HG03469 (cell line): ENCODE results near the gene RANBP6.
"Not testable (repeated sequence)": the region's sequence is repeated elsewhere in the genome, so short reads cannot be mapped to it uniquely, and the experiment has no call there.

Experiments
- ATAC-seq: cut with Tn5 transposase; IDR thresholded peaks from one replicate; pipeline ENCODE4 v1.9.1; 2021; ENCODE audit warnings: mild to moderate bottlenecking, moderate library complexity, moderate number of reproducible peaks; ENCODE audit not compliant: unreplicated experiment

Gene RANBP6

DNA sequence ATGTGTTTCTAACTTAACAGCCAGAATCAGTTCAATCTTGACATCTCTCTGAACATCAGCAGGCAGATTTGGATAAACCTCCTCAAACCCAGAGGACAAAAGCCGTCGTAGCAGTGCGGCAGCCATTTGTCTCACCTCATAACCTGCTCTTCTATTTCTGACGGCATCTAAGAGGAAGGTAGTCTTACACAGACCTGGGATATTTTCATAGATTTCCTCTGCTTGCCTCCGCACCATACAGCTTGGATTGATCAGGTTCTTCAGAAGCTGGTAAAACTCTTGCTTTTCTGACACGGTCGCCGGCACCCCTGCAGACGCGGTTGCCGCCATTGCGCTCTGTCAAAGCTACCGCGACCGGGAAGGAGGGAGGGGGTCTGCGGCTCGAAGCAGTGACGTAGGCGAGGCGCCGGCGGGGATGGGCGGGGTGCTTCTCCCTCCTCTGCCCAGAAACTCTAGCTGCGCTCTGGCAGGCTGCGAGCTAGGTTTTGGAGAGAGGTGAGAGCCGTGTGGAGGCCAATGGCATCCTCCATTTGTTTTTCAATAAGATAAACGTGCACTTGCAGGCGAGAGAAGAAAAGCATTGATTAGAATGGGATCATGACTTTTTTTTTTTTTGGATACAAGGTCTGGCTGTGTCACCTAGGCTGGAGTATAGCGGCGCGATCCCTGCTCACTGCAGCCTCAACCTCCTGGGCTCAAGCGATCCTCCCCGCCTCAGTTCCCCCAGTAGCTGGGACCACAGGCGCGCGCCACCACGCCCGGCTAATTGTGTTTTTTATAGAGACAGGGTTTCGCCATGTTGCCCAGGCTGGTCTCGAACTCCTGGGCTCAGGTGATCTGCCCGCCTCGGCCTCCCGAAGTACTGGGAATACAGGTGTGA lies at the start of gene RANBP6:
Gene RANBP6 (minus strand): TSS at position 347 of the 880 bp plus-strand sequence. CDS start 17 bp downstream, at position 330.
- peak; percentile 92 for ATAC-seq

DNA sequence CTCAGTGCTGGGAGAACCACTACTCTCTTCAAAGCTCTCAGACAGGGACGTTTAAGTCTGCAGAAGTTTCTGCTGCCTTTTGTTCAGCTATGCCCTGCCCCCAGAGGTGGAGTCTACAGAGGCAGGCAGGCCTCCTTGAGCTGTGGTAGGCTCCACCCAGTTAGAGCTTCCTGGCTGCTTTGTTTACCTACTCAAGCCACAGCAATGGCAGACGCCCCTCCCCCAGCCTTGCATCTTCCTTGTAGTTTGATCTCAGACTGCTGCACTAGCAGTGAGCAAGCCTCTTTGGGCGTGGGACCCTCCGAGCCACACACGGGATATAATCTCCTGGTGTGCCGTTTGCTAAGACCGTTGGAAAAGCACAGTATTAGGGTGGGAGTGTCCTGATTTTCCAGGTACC lies 47.7 kb upstream of the RANBP6 start:
- not testable (repeated sequence) for ATAC-seq

DNA sequence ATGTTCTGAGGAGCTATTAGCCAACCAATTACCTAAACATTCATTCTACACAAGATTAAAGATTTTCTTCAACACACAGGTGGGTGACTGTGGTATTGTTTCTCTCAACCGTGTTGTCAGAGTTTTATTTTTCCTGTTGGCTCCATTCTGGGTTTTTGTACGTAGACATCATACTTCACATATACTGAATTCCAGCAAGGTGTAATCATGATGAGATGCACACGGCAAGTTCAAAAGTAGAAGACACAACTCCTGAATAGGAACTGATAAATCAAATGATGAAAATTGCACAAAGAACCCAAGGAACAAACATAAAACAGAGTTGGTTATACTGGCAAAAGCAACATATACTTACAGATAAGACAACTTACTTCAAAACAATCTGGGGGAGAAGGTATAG lies 40.2 kb upstream of the RANBP6 start:
- no peak for ATAC-seq

DNA sequence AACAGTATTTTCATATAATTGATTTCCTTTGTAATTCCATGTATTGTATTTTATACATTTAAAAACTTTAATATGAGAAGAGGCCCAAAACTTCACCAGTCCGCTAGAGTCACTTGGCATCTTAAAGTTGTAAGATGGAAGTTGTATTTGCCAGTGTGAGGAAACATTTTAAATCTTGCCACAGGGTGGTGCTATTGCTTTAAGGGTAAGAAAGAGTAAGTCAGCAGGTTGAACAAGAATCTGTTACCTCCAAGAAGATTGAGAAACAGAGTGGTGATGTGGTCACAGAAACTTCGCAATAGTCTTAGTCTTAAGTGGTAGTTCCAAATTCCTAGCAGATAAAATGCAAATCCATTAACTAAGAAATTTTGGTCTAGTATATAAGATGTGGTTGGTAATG lies 39.8 kb upstream of the RANBP6 start:
- no peak for ATAC-seq

DNA sequence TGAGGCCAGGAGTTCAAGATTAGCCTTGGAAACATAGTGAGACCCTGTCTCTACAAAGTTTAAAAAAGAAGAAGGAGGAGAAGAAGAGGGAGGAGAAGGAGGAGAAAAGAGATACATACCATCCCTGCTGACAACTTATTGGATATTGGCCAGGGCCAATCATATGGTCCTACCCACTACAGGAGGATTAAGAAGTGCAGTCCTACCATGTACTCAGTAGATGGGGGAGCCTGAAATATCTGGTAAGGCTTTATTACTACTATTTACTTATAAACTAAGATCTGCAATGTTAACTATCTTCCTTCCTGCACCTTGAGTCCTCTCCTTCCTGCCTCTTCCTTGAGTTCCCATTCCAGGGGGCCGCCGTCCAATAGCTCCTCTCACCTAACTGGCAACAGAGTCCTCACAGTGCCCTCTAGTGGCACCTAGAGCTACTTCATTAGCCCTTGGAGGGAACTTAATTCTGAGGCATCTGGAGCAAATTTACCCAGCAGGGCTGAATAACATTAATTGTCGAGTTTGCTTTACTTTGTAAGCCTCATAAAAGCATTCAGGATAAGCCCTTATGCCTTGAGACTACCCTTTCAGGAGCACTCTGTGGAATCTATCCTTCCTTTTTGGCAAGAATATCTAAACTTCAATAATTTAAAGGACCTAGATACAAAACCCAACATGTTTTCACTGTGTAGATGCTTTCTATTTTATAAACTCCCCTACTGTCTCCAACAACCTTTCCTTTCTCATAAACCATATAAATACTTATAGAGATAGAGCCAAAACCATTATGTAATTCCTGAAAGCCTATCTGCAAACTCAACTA lies 39.1 kb upstream of the RANBP6 start:
- no peak for ATAC-seq

DNA sequence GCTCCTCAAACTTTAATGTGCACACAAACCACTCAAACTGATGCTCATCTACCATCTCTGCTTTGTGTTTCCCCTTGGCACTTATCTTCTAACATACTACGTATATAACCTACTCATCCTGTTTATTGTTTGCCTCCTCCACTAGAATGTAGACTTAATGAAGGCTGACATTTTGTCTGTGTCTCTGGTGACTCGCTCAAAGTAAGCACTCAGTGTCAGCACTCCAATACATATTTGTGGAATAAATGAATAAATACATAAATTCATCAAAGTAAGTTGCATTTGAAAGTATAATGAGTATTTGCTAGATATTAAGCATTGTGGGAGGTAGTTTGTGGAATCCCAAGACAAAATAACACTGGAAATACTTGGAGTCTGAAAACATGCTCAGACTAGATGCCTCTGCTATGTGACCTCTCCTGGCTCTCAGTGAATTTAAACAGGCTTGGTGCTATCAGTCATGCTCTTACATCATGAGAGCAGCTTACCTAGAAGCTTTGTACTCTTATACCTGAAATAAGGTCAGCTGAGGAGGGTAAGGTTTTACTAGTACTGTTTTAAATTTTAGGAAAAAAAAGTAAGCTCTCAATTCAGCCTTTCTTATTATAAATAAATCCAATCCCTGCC lies 37.0 kb upstream of the RANBP6 start:
- ATAC-seq, result no peak

DNA sequence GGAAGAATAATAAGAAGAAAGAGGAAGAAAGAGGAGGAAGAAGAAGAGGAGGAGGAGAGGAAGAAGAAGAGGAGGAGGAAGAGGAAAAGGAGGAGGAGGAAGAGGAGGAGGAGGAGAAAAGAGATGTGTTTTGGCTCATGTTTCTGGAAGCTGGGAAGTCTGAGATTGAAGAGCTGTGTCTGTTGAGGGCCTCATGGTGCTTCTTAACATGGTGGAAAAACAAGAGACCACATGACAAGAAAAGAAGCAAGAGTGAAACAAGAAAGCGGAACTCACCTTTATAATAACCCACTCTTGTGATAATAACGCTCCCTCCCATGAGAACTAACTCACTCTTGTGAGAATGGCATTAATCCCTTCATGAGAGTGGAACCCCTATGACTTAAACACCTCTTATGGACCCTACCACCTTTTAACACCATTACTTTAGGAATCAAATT lies 36.1 kb upstream of the RANBP6 start:
- no peak for ATAC-seq

DNA sequence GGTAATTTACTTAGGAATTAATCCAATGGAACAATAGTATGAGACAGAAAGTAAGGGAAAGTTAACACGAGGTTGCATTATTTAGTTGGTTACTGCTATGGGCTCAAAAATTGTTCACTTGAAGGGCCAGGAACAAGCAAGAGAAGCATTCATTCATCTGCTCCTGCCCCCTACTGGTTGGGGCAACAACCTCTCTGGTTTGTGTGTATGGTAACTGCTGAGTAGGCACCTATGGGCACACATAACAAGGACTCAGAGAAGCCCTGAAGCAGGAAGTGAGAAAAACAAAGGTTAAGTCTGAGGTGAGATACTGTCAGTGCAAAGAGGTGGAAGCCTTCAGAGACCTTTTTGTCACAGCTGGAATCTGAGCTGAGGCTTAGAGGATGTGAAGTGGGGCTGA lies 34.4 kb upstream of the RANBP6 start:
- ATAC-seq, result peak; percentile 46

DNA sequence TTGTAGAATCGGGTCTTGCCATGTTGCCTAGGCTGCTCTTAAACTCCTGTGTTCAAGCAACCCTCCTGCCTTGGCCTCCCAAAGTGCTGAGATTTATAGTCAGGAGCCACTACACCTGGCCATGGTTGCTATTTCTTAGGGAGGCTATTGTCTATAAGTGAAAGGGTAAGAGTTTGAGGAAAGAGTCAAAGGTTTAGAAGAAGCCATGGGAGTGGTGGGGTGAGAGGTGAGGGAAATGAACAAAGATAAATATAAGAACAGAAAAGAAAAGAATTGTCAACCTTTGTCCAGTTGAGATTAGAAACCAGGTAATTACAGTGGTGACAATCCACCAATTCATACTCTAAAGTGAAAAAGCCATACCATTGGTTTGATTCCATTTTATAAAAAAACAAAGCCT lies 32.6 kb upstream of the RANBP6 start:
- ATAC-seq, result no peak

DNA sequence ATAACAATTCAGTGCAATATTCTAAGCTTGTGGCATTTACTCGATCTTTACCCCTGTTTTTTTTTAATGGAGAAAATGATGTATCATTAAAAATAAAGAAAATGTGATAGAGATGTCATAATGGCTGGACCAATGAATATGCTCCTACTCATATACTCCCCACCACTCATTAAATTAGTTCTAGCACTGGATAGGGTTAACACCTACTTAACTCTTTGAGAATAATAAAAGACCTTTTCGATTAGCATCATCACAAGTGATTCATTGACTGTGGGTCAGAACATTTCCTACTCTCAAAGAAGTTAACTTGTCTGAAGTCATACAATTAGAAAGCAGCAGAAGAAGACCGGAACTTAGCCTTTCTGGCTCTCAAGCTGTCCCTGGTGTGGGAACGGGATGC lies 31.6 kb upstream of the RANBP6 start:
- no peak for ATAC-seq

DNA sequence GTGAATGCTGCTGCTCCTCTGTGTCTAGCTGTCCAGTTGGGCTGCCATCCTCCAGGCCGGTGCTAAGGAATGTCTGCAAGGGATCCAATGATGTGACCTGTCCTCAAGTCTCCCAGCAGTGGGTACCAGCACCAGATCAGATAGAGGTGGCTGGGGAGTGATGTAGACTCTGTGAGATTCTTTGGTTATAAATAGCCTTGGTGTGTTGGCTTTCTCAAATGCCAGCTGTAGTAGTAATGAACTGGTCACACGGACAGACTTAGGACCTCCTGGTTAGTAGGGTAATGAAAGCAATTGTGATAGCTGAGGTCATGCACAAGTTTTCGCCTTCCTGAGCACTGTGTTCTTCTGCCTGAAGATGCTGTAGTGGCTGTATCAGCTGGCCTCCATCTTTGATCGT lies 29.9 kb upstream of the RANBP6 start:
- ATAC-seq, result no peak

DNA sequence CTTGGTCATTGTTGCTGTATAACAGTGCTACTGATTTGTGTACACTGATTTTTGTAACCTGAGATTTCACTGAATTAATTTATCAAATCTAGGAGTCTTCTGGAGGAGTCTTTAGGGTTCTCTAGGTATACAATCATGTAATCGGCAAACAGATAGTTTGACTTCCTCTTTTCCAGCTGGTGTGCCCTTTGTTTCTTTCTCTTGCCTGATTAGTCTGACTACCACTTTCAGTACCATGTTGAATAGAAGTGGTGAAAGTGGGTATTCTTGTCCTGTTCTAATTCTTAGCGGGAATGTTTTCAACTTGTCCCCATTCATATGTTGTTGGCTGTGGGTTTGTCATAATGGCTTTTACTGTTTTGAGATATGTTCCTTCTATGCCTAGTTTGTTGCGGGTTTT lies 24.7 kb upstream of the RANBP6 start:
- ATAC-seq, result no peak

DNA sequence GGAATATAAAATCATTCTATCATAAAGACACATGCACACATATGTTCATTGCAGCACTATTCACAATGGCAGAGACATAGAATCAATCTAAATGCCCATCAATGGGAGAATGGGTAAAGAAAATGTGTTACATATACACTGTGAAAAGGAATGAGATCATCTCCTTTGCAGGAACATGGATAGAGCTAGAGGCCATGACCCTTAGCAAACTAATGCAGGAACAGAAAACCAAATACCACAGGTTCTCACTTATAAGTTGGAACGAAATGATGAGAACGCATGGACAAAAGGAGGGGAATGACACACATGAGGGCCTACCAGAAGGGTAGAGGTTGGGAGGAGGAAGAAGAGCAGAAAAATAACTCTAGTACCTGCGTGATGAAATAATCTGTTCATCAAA lies 21.0 kb upstream of the RANBP6 start:
- ATAC-seq, result no peak

DNA sequence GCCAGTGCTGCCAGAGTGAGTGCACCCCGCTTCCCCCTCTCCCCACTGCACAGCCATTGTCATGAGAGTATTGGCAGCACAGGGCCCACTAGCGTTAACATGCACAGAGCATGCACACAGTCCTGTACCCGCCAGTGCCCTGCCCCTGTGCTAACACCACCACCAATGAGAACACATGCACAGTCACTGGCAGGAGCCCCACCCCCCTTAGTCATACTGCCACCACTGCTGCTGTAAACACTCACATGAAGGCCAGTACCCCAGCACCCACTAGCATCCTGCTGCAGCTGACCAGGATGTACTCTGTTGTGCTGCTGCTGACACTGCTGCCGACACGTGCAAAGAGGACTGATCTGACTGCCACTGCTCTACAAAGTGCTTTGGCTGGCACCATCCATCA lies 19.5 kb upstream of the RANBP6 start:
- no peak for ATAC-seq

DNA sequence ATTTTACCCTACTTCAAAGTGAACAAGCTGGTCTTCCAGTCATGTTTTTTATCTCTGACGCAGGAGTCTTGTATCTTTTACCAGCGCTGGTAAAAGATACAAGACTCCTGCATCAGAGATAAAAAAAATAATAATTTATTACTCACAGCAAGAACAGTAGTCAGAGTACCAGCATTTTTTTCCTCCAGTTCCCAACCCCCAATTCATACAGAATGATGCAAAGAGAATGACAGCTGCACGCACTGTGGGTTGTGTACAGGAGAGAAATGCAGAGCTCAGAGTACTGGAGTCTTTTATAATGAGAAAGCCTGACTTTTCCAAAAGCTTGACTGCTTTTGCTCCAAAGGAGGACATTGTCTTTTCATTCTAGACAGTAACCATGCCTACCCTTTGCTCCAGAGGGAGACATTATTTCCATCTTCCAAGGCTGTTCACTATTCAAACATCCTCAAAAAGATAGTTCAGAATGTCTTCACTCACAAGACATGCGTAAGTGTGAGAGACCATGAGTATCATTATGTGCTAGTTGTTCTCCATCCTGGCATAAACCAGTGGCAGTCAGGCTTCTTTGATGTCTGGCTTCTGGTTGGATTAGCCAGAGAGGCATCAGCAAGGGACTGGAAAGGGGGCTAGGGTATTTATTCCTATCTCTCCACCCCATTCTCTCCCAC lies 14.3 kb upstream of the RANBP6 start:
- ATAC-seq, result no peak

DNA sequence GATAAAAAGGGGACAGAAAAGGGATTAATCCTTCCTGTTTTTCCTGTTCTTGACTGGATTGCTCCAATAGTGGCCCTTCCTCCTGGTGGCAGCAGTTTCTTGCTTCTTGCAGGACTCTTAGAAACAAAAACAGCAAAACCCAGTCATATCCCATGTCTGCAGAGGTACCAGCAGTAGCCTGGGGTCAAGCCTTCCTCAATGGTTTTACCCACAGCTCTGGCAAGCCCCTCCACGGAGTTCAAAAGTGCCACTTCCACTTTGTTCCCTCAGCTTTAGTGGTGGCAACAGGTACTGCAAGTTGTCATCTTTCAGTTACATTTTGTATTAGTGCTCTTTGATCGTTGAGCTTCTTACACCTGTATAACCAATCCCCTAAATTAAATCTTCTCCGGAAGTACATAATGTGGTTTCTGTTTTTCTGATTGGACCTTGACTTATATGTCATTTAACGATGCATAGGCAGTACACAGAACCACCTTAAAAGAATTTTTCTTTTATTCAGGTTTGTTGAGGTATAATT lies 8.7 kb upstream of the RANBP6 start:
- no peak for ATAC-seq

DNA sequence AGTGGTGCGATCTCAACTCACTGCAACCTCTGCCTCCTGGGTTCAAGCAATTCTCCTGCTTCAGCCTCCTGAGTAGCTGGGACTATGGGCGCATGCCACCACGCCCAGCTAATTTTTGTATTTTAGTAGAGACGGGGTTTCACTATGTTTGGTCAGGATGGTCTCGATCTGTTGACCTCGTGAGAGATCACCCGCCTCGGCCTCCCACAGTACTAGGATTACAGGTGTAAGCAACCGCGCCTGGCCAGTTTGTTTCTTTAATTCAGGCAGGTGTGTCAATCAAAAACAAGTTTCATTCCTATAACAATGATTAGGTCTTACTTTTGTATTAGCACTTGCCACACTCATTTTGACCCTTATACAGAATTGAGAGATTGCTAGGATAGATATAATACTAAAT lies 1.6 kb upstream of the RANBP6 start:
- not testable (repeated sequence) for ATAC-seq

DNA sequence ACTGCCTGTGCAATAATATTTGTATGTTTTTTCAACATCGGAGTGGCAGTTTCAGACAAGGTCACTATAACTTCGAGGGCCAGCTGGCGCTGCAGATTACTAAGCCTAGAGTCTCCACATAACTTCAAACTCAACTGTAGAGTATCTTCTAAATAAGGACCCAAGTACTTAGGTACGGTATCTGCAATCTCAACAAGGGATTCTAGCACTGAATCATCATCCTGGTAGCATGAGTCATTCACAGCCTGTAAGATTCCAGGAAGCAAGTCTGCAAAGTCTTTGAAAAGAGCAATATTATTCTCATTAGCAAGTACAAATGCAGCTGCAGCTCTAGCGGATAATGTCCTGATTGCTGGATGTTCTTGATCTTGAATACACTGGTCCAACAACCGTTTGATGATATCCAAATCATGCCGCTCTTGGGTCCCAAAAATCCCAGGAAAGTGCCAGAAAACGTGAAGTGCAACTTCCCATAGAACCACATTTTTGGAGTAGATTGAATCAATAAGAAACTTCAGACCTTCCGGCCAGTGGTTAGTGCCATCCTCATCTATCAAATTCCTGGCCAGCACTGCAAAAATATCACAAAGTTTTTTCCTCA lies 654 bp downstream of the RANBP6 start:
- no peak for ATAC-seq

DNA sequence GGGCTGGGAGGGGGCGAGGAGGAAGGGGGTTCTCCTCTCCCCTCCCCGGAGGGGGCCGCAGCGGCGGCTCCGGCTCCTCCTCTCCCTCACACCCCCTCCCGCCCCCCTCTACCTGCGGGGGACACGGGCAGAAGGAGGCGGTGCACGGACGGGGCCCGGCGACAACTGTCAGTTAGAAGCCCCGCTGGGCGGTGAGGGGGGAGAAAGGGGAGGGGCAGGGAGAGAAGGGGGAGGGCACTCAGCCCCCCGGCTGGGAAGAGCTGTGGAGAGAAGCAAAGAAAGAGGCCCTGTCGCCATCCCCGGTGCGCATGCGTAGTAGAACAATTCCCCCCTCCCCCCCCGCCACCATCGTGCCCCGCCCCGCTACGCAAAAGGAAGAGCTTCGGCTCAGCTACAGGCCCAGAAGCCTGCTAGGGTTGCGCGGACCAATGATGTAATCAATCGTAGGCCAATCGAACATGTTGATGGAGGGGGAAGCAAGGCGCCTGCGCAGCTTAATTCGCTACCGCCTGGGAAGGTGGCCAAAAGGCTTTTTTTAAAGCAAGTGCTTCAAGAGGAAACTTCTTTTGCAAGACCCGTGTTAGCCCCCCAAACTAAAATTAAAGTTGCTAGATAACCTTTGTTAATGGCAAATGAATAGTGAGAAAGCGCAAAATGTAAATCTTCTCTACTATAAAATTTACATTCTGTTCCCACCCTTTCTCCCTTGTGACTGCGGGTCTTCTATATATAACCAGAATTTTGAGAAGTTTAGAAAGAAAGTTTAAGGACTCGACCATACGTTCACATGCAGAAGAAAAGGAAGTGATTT lies 7.0 kb downstream of the RANBP6 start:
- ATAC-seq, result peak; percentile 58
